Heart right ventricle (tissue), 16 donors: Measurements from ENCODE around the gene CPNE2. TPM values are rescaled to one million over a fixed set of nuclear protein-coding genes. Genes with fewer than 3 reads are reported as not detected.

ENCODE experiments used
- ATAC-seq, 8 donors: fragments of 200-7000 bp; cut with Tn5 transposase; one replicate each; pipeline ENCODE4 v1.9.1; 2020; ENCODE audit warnings: mild to moderate bottlenecking in 8 of 8, moderate library complexity in 8 of 8, moderate number of reproducible peaks in 1 of 8
- DNase-seq, 2 donors: peaks; one replicate each; pipeline ENCODE4 v3.0.0-alpha.2; 2020
- H3K27ac ChIP-seq, 10 donors: fragments of 200-600 bp; sonication (generic) in 2 of 10; one replicate each; pipeline versions ENCODE4 v1.5.0 to v1.8.0; 2020 to 2022; ENCODE audit warnings: mild to moderate bottlenecking in 3 of 10
- H3K27me3 ChIP-seq, 7 donors: fragments of 200-600 bp; one replicate each; pipeline ENCODE4 v1.8.0; 2021 to 2022; ENCODE audit warnings: mild to moderate bottlenecking in 2 of 7
- H3K36me3 ChIP-seq, 9 donors: fragments of 200-600 bp; sonication (generic) in 1 of 9; one replicate each; pipeline versions ENCODE4 v1.5.0 to v1.8.0; 2020 to 2022; ENCODE audit warnings: mild to moderate bottlenecking in 2 of 9
- H3K4me1 ChIP-seq, 9 donors: fragments of 200-600 bp; sonication (generic) in 1 of 9; one replicate each; pipeline versions ENCODE4 v1.5.0 to v1.8.0; 2020 to 2022; ENCODE audit warnings: mild to moderate bottlenecking in 4 of 9
- H3K4me3 ChIP-seq, 10 donors: fragments of 200-600 bp; sonication (generic) in 2 of 10; one replicate each; pipeline versions ENCODE4 v1.5.0 to v1.8.0; 2020 to 2022; ENCODE audit warnings: mild to moderate bottlenecking in 7 of 10, moderate library complexity in 2 of 10
- H3K9me3 ChIP-seq, 11 donors: fragments of 200-600 bp in 10 of 11; sonication (generic) in 2 of 11; one replicate each; pipeline versions ENCODE4 v1.5.0 to v1.8.0; 2013 to 2022; ENCODE audit warnings: mild to moderate bottlenecking in 2 of 11, control low read depth in 1 of 11, moderate library complexity in 1 of 11
- CTCF ChIP-seq, 9 donors: fragments of 200-600 bp; sonication (generic) in 2 of 9; IDR thresholded peaks; one replicate each; pipeline versions ENCODE4 v1.5.0 to v1.8.0; 2021 to 2022; ENCODE audit warnings: antibody characterized with exemption in 9 of 9, mild to moderate bottlenecking in 5 of 9, moderate library complexity in 1 of 9
- WGBS, 2 donors: extraction: QIAGEN DNeasy Blood & Tissue Kit; methylation state at CpG; one replicate each; pipeline ENCODE4 v1.1.7; 2013; ENCODE audit warnings: inconsistent platforms in 1 of 2; 5-methylcytosine and 5-hydroxymethylcytosine counted together
- intact Hi-C, 10 donors: fragments of 100-400 bp; cut with DNase I; formaldehyde crosslinking; loops; one replicate each; pipeline versions ENCODE4 v1.11.1 to v1.14.2; 2022
- polyA plus RNA-seq, 2 donors: library from polyadenylated mRNA; stranded (reverse); fragments of 200-250 nt; gene quantifications; one replicate each; pipeline ENCODE4 v1.2.3, GENCODE V29; 2013
- total RNA-seq, 10 donors: library from RNA; stranded (reverse); fragmentation: NEBNext Ultra II Directional in 3 of 10; extraction: Animal tissue kit (Norgen Biotek cat#: 25700) in 3 of 10; gene quantifications; one replicate each; pipeline versions ENCODE4 v1.2.1 to v1.2.4, GENCODE V29; 2021 to 2023
- donor health status: Arrhythmogenic right ventricular cardiomyopathy.
- donor health status: ischemic (EF 13 %, LVEDD 7.1; RV severe dilation, severe dysfunction).
- donor health status: healthy with polysubstance abuse.
- donor health status: DM: no; HTN: yes; CAD: no.
- donor health status: DM: no; HTN: no; CAD: no.
- donor health status: ischemic (EF 25% LVEDD 6.9; RV normal size, moderate dysfunction).
- donor health status: ischemic (EF 25% LVEDD 5.7; RV mildly dilated, moderate dysfunction).
- donor health status: healthy.
- donor health status: DM: yes; HTN: yes; CAD: no.
- donor health status: Ischemic cardiomyopathy.
- donor health status: ischemic (EF 35%, LVEDD 5.7; RV mildly dilated, moderate dysfunction).
- donor health status: nonischemic (EF 11% LVEDD 7.7; RV severe dilation, severe dysfunction).
- donor health status: DM: yes; HTN: yes; CAD: no.
- donor health status: PGD.
- donor health status: ischemic (EF 29% LVEDD 5.4; RV normal size, mild dysfunction).
- donor health status: nonischemic (EF 23%, LVEDD 6.1; RV moderate dilation, normal function).

The CPNE2 gene
- total and polyA plus RNA-seq, 12 donors, result 6.5 to 32.1 (median 11.0) TPM

- no peak for ATAC-seq
- WGBS, 2 donors, result 91 to 96% methylated on average over 5 of the region's 5 CpGs
- no peak for TF ChIP-seq CTCF (IDR thresholded peaks at IDR 0.05)
These were observed 27.4 kb upstream of the CPNE2 start for GRCh38 chr16:57064995-57065394.

GRCh38 chr16:57066625-57067024 lies 25.8 kb upstream of the CPNE2 start:
- Histone ChIP-seq H3K27me3 (no peaks in the 10 kb centered on the region), H3K27ac (no peak overlapping the region), H3K36me3 (peaks cover 0 to 85% (median 0%) of the 10 kb centered on the region in 9 donors), H3K9me3 (peaks cover 0 to 4% (median 0%) of the 10 kb centered on the region in 11 donors), H3K4me1 (peaks cover under 1 to 19% (median 4%) of the 10 kb centered on the region in 9 donors), H3K4me3 (no peak overlapping the region)
- DNase-seq (no peak), ATAC-seq (no peak)
- 89 to 92% methylated on average over 4 of the region's 4 CpGs for WGBS, 2 donors
- intact Hi-C loops, result no loop called here
- TF ChIP-seq CTCF (IDR thresholded peaks at IDR 0.05), result no peak

More at GRCh38 chr16:57064995-57065394, 27.4 kb upstream of the CPNE2 start:
- DNase-seq, result no peak
- Histone ChIP-seq H3K27me3 (no peaks in the 10 kb centered on the region), H3K4me3 (no peak overlapping the region), H3K4me1 (peaks cover 10 to 28% (median 17%) of the 10 kb centered on the region in 9 donors), H3K36me3 (peaks cover 0 to 94% (median 0%) of the 10 kb centered on the region in 9 donors), H3K9me3 (peaks cover 0 to 4% (median 0%) of the 10 kb centered on the region in 11 donors), H3K27ac (no peak overlapping the region)
- intact Hi-C loops, result no loop called here

GRCh38 chr16:57067347-57067746 lies 25.0 kb upstream of the CPNE2 start:
- no peak for TF ChIP-seq CTCF (IDR thresholded peaks at IDR 0.05)
- H3K27me3 ChIP-seq, result no peaks in the 10 kb centered on the region
- 96 to 97% methylated on average over 3 of the region's 3 CpGs for WGBS, 2 donors
- H3K4me3 ChIP-seq, result no peak overlapping the region
- intact Hi-C loops, result no loop called here
- peaks cover 0 to 85% (median 0%) of the 10 kb centered on the region in 9 donors for H3K36me3 ChIP-seq
- DNase-seq (no peak), ATAC-seq (no peak)
- H3K27ac ChIP-seq, result no peak overlapping the region
- H3K9me3 ChIP-seq, result peaks cover 0 to 4% (median 0%) of the 10 kb centered on the region in 11 donors
- peaks cover 0 to 12% (median 0%) of the 10 kb centered on the region in 9 donors for H3K4me1 ChIP-seq

GRCh38 chr16:57069053-57069452 lies 23.3 kb upstream of the CPNE2 start:
- H3K9me3 ChIP-seq, result no peaks in the 10 kb centered on the region
- intact Hi-C loops, result no loop called here
- ATAC-seq (no peak), DNase-seq (no peak)
- H3K36me3 ChIP-seq, result peaks cover 0 to 85% (median 0%) of the 10 kb centered on the region in 9 donors
- H3K27me3 ChIP-seq, result no peaks in the 10 kb centered on the region
- peaks cover 0 to 11% (median 0%) of the 10 kb centered on the region in 9 donors for H3K4me1 ChIP-seq
- TF ChIP-seq CTCF (IDR thresholded peaks at IDR 0.05), result no peak
- WGBS, 2 donors, result 94 to 95% methylated on average over 7 of the region's 7 CpGs
- H3K4me3 ChIP-seq, result no peak overlapping the region
- no peak overlapping the region for H3K27ac ChIP-seq
